HG03439 (cell line): ENCODE results near the gene ZNF280C.
"Not testable (repeated sequence)": the region's sequence is repeated elsewhere in the genome, so short reads cannot be mapped to it uniquely, and the experiment has no call there.

ENCODE experiments used
- ATAC-seq: cut with Tn5 transposase; IDR thresholded peaks from one replicate; pipeline ENCODE4 v1.9.1; 2021; ENCODE audit warnings: mild to moderate bottlenecking, moderate library complexity; ENCODE audit not compliant: unreplicated experiment

Gene ZNF280C

GRCh38 chrX:130262231-130262630 lies 6.5 kb downstream of the ZNF280C start:
- no peak for ATAC-seq

- no peak for ATAC-seq
These were observed 7.3 kb downstream of the ZNF280C start for GRCh38 chrX:130261296-130261893.

DNA sequence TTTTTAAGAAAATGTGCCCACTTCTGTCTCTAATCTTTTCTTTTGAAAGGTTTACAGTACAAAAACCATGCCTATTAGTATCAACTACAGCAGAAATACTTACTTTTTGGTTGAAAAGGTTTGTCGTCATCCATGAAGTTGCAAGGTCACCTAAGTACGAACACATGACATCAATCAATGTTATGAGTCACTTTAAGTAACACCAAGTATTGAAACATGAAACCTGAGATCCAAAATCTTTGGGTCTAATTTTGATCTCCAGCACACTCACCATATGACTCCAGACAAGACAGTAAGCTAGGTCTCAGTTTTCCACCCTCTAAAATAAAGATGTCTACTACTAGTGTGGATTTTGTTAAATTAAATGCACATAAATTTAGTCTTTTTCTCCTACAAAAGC lies 8.4 kb downstream of the ZNF280C start:
- no peak for ATAC-seq

- ATAC-seq, result no peak
These were observed 14.8 kb downstream of the ZNF280C start for GRCh38 chrX:130253916-130254315.

- no peak for ATAC-seq
These were observed 17.0 kb downstream of the ZNF280C start for GRCh38 chrX:130251671-130252070.

DNA sequence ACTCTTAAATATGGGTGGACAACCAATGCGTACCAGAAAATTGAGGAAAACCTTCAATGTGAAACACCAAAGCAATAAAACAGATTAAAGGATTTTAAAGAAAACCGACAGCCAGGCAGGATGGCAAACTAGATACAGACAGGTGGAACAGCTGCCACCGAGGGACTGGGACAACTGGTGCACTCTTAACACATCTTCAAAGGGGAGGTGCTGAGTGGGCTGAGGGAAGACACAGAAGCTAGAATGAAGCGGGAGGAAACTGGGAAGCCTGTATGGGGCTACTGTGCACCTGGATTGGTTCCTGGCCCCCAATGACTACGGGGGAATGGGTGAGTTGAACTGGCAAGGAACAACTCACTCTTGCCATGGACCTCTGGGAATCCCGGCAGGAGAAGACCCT lies 20.7 kb downstream of the ZNF280C start:
- ATAC-seq, result no peak

GRCh38 chrX:130246084-130246483 lies 22.6 kb downstream of the ZNF280C start:
- no peak for ATAC-seq

GRCh38 chrX:130245441-130245840 lies 23.3 kb downstream of the ZNF280C start:
- no peak for ATAC-seq

DNA sequence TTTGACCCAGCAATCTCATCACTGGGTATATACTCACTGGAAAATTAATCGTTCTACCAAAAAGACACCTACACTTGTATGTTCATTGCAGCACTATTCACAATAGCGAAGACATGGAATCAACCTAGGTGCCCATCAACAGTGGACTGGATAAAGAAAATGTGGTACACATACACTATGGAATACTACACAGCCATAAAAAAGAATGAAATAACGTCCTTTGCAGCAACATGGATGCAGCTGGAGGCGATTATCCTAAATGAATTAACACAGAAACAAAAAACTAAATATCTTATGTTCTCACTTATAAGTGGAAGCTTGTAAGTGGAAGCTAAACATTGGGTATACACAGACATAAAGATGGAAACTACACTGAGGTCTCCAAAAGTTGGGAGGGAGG lies 37.5 kb downstream of the ZNF280C start:
- ATAC-seq, result not testable (repeated sequence)

GRCh38 chrX:130228871-130229270 lies 39.8 kb downstream of the ZNF280C start:
- no peak for ATAC-seq

DNA sequence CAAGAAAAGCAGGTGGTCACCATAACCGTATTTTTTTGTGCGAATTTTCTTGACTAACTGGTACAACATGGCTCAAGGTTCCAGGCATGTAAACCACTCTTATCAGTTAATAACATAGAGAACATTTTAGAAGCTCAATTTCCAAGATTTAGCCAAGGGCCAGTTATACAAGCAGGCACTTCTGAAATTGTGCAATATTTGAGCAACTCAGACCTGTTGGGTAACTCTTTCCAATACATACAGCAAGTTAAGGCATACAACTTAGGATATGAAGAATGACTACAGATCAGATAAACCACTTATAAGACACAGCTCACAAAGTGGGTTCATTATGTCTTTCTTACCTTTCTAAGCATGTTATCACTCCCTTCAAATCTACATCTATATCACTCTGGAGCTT lies 43.9 kb downstream of the ZNF280C start:
- ATAC-seq, result no peak

DNA sequence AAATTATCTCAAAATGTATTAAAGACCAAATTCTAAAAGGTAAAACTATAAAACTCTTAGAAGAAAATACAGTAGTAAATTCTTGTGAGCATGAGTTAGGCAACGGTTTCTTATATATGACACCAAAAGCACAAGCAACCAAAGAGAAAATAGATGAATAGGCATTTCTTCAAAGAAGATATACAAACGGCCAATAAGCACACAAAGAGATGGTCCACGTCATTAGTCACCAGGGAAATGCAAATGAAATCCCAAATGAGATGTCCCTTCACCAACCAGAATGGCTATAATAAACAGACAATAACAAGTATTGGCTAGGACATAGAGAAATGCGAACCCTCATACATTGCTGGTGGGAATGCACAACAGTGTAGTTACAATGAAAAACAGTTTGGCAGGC lies 52.4 kb downstream of the ZNF280C start:
- no peak for ATAC-seq

- ATAC-seq, result no peak
These were observed 55.3 kb downstream of the ZNF280C start for GRCh38 chrX:130213376-130213775.

DNA sequence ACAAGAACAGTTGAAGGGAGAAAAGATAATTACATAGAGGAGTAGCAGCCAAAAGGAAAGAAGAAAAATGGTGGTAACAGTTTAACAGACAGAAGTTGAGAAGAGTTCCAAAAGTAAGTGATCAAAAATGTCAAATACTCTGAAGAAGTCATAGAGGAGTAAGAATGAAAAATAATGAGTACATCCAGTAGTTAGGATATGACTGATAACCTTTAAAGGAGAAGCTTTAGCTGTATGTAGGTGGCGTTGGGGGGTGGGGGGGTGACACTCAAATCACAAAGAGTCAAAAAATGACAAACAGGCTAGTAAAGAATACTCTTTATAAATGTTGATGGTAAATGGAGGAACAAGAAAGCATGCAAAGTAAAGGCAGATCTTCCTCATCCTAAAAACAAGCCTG lies 56.3 kb downstream of the ZNF280C start:
- ATAC-seq, result no peak

DNA sequence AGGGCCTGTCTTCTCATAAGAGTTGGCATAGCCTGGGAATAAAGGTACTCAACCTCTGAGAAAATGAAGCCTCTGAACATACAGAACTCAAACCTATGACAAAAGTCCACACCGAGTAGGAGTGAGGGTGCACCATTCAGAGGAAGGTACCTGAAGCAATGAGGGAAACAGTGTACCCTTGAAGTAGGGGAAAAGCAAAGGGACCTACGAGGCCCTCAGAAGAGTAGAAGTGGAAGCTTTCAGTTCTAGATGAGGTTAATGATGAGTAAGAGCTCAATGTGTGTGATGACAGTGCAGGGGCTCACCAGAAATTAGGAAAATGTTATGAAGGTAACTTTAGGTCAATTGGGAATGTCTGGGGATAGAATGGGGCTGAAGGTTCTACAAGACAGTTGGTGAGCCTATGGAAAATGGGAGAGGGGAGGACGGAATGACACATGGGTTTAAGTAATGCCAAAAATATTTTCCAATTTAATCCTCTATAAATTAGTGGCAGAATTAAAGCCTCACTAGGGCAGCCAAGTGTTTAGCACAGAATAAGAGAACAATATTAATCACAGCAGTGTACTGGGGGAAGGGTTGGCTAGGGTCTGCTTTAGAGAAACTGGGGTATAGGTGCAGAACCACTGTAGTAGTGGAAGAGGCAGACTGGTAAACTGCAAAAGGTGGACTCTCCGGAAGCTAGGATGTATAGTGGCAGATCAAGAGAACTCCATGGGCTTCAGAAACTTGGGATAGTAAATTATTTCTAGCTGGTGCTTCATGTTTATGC lies 57.1 kb downstream of the ZNF280C start:
- no peak for ATAC-seq

DNA sequence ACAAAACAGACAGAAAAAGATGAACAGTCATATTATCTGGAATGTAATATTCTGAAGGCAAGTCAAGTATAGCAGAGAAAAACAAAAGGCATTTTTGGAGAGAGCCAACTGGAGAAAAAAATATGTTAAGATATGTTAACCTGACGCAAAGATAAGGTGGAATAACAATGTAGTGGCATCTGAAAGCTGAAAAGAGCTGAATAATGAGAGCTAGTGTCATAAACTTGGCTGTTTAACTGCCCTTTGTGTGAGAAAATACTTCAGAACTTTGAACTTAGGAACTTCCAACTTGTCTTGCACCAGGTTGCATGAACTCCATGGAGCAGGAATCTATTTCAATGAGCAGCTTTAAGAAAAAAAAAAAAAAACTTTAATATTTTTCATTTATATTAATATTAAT lies 64.1 kb downstream of the ZNF280C start:
- no peak for ATAC-seq

DNA sequence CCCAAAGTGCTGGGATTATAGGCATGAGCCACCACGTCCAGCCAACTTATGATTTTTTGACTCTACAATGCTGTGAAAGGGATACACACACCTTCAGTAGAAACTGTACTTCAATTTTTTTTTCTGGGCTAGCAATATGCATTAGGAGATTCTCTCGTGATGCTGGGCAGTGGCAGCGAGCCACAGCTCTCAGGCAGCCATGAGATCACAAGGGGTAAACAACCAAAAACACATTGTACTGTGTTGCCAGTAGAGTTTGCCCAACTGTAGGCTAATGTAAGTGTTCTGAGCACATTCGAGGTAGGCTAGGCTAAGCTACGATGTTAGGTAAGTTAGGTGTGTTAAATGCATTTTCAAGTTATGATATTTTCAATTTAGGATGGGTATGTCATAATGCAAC lies 71.2 kb downstream of the ZNF280C start:
- no peak for ATAC-seq

GRCh38 chrX:130196466-130196865 lies 72.2 kb downstream of the ZNF280C start:
- no peak for ATAC-seq

DNA sequence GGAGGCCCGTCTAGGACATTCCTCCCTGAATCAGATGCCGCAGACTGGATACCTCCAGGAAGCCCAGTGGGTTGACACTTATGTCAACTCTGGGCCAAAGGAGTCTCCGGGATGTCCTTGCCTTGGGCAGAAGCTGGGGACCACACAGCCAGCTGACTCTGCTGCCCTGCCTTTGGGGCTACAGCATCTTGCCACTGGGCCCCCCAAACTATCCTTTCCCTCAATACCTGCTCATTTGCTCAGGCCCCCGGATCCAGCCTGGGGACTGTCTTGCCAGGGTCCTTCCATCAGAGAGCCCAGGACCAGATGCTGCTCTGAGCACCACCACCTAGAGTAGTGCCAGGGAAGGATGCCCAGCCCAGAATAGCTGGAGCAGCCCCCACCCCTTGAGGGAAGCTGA lies 77.9 kb downstream of the ZNF280C start:
- ATAC-seq, result no peak

DNA sequence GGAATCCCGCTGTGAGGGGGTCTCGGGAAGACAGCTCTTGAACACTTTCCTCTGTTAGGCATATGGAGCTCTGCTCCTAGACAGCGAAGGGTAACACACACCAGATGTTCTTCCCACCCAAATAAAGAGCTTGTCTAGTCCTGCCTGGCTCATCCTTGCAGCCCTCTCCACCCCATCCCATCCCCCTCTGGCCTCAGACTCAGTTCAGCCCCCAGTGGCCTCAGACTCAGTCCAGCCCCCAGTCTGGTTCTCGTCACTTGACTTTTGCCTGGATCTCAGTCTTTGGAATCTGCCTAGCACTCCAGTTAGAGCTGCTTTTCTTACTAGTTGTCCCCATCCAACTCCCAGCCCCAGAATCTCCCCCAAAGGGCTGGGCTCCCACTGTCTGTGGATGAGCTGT lies 82.0 kb downstream of the ZNF280C start:
- ATAC-seq, result no peak

- ATAC-seq, result no peak
These were observed 83.8 kb downstream of the ZNF280C start for GRCh38 chrX:130184857-130185256.

- ATAC-seq, result no peak
These were observed 84.5 kb downstream of the ZNF280C start for GRCh38 chrX:130184168-130184567.
